Measurements from ENCODE around the gene CD1B.

The CD1B gene

DNA sequence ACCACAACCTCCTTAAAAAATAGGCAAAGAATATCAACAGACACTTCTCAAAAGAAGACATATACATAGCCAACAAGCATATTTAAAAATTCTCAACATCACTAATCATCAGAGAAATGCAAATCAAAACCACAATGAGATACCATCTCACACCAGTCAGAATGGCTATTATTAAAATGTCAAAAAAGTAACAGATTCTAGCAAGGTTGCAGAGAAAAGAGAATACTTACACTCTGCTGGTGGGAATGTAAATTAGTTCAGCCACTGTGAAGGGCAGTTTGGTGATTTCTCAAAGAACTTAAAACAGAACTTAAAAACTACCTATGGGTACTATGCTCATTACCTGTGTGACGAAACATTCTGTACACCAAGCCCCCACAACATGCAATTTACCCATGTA, 20.7 kb downstream of the CD1B start:
- H3K4me3 ChIP-seq (replicated peaks; ENCODE audit: insufficient read depth, low read length) = no peak overlapping the region
- no peak overlapping the region for H3K27ac ChIP-seq (replicated peaks)

DNA sequence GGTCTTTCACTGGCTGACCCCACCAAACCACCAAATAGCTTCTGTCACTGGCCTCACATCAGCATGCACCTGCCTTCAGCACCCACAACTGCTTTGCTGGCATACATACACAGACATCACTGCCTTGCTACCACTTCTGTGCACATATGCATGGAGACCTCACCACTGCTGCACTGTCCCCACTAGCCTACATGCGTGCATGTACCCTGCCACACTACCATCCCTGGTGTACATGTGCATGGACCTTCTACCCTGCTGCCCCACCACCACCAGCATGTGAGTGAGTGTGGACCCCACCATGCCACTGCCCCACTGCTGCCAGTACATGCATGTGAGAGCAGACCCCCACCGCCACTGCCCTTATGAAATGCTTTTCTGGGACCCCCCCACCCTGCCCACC, 35.5 kb downstream of the CD1B start:
- Histone ChIP-seq H3K4me3 (replicated peaks; ENCODE audit: insufficient read depth, low read length) (no peak overlapping the region), H3K27me3 (ENCODE audit: insufficient read depth, poor library complexity, severe bottlenecking) (no peaks in the 10 kb centered on the region), H3K27ac (replicated peaks) (no peak overlapping the region)
- DNase-seq (ENCODE audit: low read depth in 1 of 2, low spot score in 1 of 2) = no peak
- TF ChIP-seq SPI1 (IDR thresholded peaks at IDR 0.05; ENCODE audit: borderline replicate concordance, low read depth) = no peak
- TF ChIP-seq, protein P1, sequence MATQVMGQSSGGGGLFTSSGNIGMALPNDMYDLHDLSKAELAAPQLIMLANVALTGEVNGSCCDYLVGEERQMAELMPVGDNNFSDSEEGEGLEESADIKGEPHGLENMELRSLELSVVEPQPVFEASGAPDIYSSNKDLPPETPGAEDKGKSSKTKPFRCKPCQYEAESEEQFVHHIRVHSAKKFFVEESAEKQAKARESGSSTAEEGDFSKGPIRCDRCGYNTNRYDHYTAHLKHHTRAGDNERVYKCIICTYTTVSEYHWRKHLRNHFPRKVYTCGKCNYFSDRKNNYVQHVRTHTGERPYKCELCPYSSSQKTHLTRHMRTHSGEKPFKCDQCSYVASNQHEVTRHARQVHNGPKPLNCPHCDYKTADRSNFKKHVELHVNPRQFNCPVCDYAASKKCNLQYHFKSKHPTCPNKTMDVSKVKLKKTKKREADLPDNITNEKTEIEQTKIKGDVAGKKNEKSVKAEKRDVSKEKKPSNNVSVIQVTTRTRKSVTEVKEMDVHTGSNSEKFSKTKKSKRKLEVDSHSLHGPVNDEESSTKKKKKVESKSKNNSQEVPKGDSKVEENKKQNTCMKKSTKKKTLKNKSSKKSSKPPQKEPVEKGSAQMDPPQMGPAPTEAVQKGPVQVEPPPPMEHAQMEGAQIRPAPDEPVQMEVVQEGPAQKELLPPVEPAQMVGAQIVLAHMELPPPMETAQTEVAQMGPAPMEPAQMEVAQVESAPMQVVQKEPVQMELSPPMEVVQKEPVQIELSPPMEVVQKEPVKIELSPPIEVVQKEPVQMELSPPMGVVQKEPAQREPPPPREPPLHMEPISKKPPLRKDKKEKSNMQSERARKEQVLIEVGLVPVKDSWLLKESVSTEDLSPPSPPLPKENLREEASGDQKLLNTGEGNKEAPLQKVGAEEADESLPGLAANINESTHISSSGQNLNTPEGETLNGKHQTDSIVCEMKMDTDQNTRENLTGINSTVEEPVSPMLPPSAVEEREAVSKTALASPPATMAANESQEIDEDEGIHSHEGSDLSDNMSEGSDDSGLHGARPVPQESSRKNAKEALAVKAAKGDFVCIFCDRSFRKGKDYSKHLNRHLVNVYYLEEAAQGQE (IDR thresholded peaks at IDR 0.05; ENCODE audit: insufficient replicate concordance, low read depth) = no peak
- TF ChIP-seq, protein P2, sequence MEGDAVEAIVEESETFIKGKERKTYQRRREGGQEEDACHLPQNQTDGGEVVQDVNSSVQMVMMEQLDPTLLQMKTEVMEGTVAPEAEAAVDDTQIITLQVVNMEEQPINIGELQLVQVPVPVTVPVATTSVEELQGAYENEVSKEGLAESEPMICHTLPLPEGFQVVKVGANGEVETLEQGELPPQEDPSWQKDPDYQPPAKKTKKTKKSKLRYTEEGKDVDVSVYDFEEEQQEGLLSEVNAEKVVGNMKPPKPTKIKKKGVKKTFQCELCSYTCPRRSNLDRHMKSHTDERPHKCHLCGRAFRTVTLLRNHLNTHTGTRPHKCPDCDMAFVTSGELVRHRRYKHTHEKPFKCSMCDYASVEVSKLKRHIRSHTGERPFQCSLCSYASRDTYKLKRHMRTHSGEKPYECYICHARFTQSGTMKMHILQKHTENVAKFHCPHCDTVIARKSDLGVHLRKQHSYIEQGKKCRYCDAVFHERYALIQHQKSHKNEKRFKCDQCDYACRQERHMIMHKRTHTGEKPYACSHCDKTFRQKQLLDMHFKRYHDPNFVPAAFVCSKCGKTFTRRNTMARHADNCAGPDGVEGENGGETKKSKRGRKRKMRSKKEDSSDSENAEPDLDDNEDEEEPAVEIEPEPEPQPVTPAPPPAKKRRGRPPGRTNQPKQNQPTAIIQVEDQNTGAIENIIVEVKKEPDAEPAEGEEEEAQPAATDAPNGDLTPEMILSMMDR (IDR thresholded peaks at IDR 0.05; ENCODE audit: insufficient read depth, low read length) = no peak
- no peak for TF ChIP-seq POLR2AphosphoS5 (IDR thresholded peaks at IDR 0.05; ENCODE audit: low read depth)
- TF ChIP-seq GABPA (IDR thresholded peaks at IDR 0.05; ENCODE audit: low read depth) = no peak

More for the DNA sequence above, 20.7 kb downstream of the CD1B start:
- DNase-seq (ENCODE audit: low read depth in 1 of 2, low spot score in 1 of 2) = no peak
- no peaks in the 10 kb centered on the region for H3K27me3 ChIP-seq (ENCODE audit: insufficient read depth, poor library complexity, severe bottlenecking)
- TF ChIP-seq, protein P1 (IDR thresholded peaks at IDR 0.05; ENCODE audit: insufficient replicate concordance, low read depth) = no peak
- TF ChIP-seq, protein P2 (IDR thresholded peaks at IDR 0.05; ENCODE audit: insufficient read depth, low read length) = no peak
- TF ChIP-seq GABPA (IDR thresholded peaks at IDR 0.05; ENCODE audit: low read depth) (no peak), SPI1 (IDR thresholded peaks at IDR 0.05; ENCODE audit: borderline replicate concordance, low read depth) (no peak), POLR2AphosphoS5 (IDR thresholded peaks at IDR 0.05; ENCODE audit: low read depth) (no peak)

DNA sequence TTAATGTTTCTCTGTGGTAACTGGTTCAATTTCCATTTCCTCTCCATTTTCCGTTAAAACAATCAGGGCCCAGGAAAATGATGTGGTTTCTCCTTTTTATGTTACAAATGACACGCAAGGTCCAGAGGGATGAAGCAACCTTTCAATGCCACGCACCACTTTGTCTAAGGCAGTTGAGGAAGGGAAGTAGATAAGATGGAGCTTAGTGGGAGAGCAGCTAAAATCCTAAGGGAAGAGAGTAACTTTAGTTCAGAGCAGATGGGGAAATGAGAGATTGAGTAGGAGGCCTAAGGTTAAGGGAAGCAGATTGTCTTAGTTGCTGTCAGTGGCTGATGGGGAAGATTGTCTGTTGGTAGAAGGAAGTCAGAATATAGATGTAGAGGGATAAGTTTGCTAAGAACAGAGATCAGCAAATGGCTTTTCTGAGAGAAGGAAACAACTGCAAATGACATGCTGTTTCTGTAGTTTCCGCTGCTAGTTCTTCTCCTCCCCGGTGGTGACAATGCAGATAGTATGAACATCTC, 40.9 kb downstream of the CD1B start:
- Histone ChIP-seq H3K27me3 (ENCODE audit: insufficient read depth, poor library complexity, severe bottlenecking) (no peaks in the 10 kb centered on the region), H3K4me3 (replicated peaks; ENCODE audit: insufficient read depth, low read length) (no peak overlapping the region), H3K27ac (replicated peaks) (no peak overlapping the region)
- TF ChIP-seq, protein P2 (IDR thresholded peaks at IDR 0.05; ENCODE audit: insufficient read depth, low read length) = no peak
- peak; percentile 23; the same call in 1 of the 2 replicates for TF ChIP-seq SPI1 (IDR thresholded peaks at IDR 0.05; ENCODE audit: borderline replicate concordance, low read depth)
- TF ChIP-seq, protein P1 (IDR thresholded peaks at IDR 0.05; ENCODE audit: insufficient replicate concordance, low read depth) = no peak
- peak in 1 of 2 experiments; percentile 36 for DNase-seq (ENCODE audit: low read depth in 1 of 2, low spot score in 1 of 2)

All from HL-60 (cell line).